Hematopoietic multipotent progenitor cell treated with erythropoietin and hydrocortisone succinate and interleukin-3 and kit ligand, for 4 days (in vitro differentiated cells): ENCODE measurements around the gene SETDB1.

Experiments
- DNase-seq: peaks from one replicate; pipeline ENCODE4 v3.0.0-alpha.2; 2015

SETDB1 gene

GRCh38 chr1:151006327-151007052 lies 80.3 kb downstream of the SETDB1 start, which contains the start of gene MINDY1:
Gene MINDY1, minus strand, starts transcription at chr1:151006902. Its CDS starts 4,285 bp downstream, at chr1:151002617.
- DNase-seq: peak; percentile 93

GRCh38 chr1:151007853-151008243 lies 81.7 kb downstream of the SETDB1 start:
- DNase-seq: no peak

- DNase-seq: peak; percentile 98
These were observed 82.4 kb downstream of the SETDB1 start, which contains the start of gene PRUNE1 for GRCh38 chr1:151008244-151009205. Gene PRUNE1, plus strand, starts transcription at chr1:151008449. Its CDS starts 184 bp downstream, at chr1:151008633.

- no peak for DNase-seq
These were observed 83.0 kb downstream of the SETDB1 start for GRCh38 chr1:151009206-151009587.

- DNase-seq: no peak
These were observed 83.6 kb downstream of the SETDB1 start for GRCh38 chr1:151009674-151010345.

GRCh38 chr1:151010346-151010726 lies 84.2 kb downstream of the SETDB1 start:
- no peak for DNase-seq

GRCh38 chr1:151011154-151011850 lies 85.1 kb downstream of the SETDB1 start:
- peak; percentile 88 for DNase-seq

- no peak for DNase-seq
These were observed 86.7 kb downstream of the SETDB1 start for GRCh38 chr1:151012684-151013471.

- peak; percentile 94 for DNase-seq
These were observed 87.4 kb downstream of the SETDB1 start for GRCh38 chr1:151013518-151013917.
